ENCODE results near the gene TARBP1. TPM values are rescaled to one million over a fixed set of nuclear protein-coding genes. Genes with fewer than 3 reads are reported as not detected.

Gene TARBP1
- total RNA-seq, 1 experiment from 2014 or later = 38.1 TPM

- H3K9me3 Mint-ChIP-seq (ENCODE audit: low read depth, unreplicated experiment) = no peaks in the 10 kb centered on the region
- intact Hi-C loops (cut with micrococcal nuclease; ENCODE audit: unreplicated experiment) = no loop called here
- H3K4me3 Mint-ChIP-seq (ENCODE audit: low read depth, unreplicated experiment) = no peak overlapping the region
- CTCF ChIA-PET = no interaction called here
- H3K4me1 Mint-ChIP-seq (ENCODE audit: low read depth, unreplicated experiment) = peaks cover 17% of the 10 kb centered on the region
- no TSS peak for BruUV-seq (replicated peaks)
- no peak for DNase-seq
- peaks cover 17% of the 10 kb centered on the region for H3K36me3 Mint-ChIP-seq (ENCODE audit: insufficient read depth, unreplicated experiment)
- TF ChIP-seq CTCF (IDR thresholded peaks at IDR 0.05; ENCODE audit: unreplicated experiment) = no peak
- H3K27me3 Mint-ChIP-seq (ENCODE audit: unreplicated experiment) = peaks cover 24% of the 10 kb centered on the region
- H3K27ac Mint-ChIP-seq (ENCODE audit: unreplicated experiment) = no peak overlapping the region
Observed at GRCh38 chr1:234479866-234480265, 887 bp upstream of the TARBP1 start.

DNA sequence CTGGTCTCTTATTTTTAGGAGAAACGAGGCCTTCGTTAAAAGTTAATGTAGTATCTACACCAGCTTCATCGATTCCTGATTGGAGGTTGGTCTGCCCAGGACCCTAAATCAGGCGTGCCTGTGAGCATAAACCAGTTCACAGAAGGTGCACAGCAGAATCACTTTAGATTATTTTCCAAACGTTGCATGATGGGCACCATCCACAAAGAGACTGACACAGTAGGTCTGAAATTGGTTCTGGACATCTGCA is 256 bp upstream of the TARBP1 start:
- H3K36me3 Mint-ChIP-seq (ENCODE audit: insufficient read depth, unreplicated experiment) = peaks cover 17% of the 10 kb centered on the region
- H3K27me3 Mint-ChIP-seq (ENCODE audit: unreplicated experiment) = peaks cover 24% of the 10 kb centered on the region
- H3K9me3 Mint-ChIP-seq (ENCODE audit: low read depth, unreplicated experiment) = no peaks in the 10 kb centered on the region
- no TSS peak for BruUV-seq (replicated peaks)
- CTCF ChIA-PET = no interaction called here
- H3K4me3 Mint-ChIP-seq (ENCODE audit: low read depth, unreplicated experiment) = peak overlapping the region; percentile 71
- H3K4me1 Mint-ChIP-seq (ENCODE audit: low read depth, unreplicated experiment) = peaks cover 23% of the 10 kb centered on the region
- DNase-seq = no peak
- H3K27ac Mint-ChIP-seq (ENCODE audit: unreplicated experiment) = no peak overlapping the region
- no peak for TF ChIP-seq CTCF (IDR thresholded peaks at IDR 0.05; ENCODE audit: unreplicated experiment)
- intact Hi-C loops (cut with micrococcal nuclease; ENCODE audit: unreplicated experiment) = no loop called here

DNA sequence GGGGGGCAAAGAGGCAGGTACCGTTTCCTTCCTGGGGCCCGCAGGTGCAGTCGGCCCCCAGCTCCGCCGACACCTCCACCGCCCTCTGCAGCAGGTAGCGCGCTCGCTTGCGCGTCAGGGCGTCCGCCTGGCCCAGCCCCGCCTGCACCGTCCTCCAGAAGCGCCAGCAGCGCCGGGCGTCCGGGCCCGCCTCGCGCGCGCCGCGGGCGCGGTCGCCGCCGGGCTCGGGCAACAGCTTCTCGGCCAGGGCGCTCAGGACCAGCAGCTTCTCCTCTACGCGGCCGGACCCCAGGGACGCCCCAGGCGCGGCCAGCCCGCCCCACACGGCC is 863 bp downstream of the TARBP1 start:
- TF ChIP-seq CTCF (IDR thresholded peaks at IDR 0.05; ENCODE audit: unreplicated experiment) = no peak
- peaks cover 34% of the 10 kb centered on the region for H3K4me1 Mint-ChIP-seq (ENCODE audit: low read depth, unreplicated experiment)
- H3K4me3 Mint-ChIP-seq (ENCODE audit: low read depth, unreplicated experiment) = peak overlapping the region; percentile 71
- H3K9me3 Mint-ChIP-seq (ENCODE audit: low read depth, unreplicated experiment) = no peaks in the 10 kb centered on the region
- peaks cover 17% of the 10 kb centered on the region for H3K36me3 Mint-ChIP-seq (ENCODE audit: insufficient read depth, unreplicated experiment)
- peak; percentile 85 for DNase-seq
- CTCF ChIA-PET = interaction anchor here (0.6 to 1.2 kb wide), 3 partner anchors 9 to 168 kb away, joined by 3 to 12 read pairs (median 4); no protein-coding TSS in a partner anchor
- intact Hi-C loops (cut with micrococcal nuclease; ENCODE audit: unreplicated experiment) = no loop called here
- peaks cover 19% of the 10 kb centered on the region for H3K27me3 Mint-ChIP-seq (ENCODE audit: unreplicated experiment)
- H3K27ac Mint-ChIP-seq (ENCODE audit: unreplicated experiment) = peak overlapping the region; percentile 51
- no TSS peak for BruUV-seq (replicated peaks)

GRCh38 chr1:234477386-234478151 is 1.4 kb downstream of the TARBP1 start:
- no peak for DNase-seq
- intact Hi-C loops (cut with micrococcal nuclease; ENCODE audit: unreplicated experiment) = no loop called here
- Mint-ChIP-seq H3K4me3 (ENCODE audit: low read depth, unreplicated experiment) (peak overlapping the region; percentile 71), H3K4me1 (ENCODE audit: low read depth, unreplicated experiment) (peaks cover 34% of the 10 kb centered on the region), H3K27ac (ENCODE audit: unreplicated experiment) (peak overlapping the region; percentile 51), H3K9me3 (ENCODE audit: low read depth, unreplicated experiment) (no peaks in the 10 kb centered on the region), H3K27me3 (ENCODE audit: unreplicated experiment) (peaks cover 13% of the 10 kb centered on the region), H3K36me3 (ENCODE audit: insufficient read depth, unreplicated experiment) (peaks cover 17% of the 10 kb centered on the region)
- TSS peak; percentile 26 for BruUV-seq (replicated peaks)
- no peak for TF ChIP-seq CTCF (IDR thresholded peaks at IDR 0.05; ENCODE audit: unreplicated experiment)
- CTCF ChIA-PET = interaction anchor here (0.6 to 1.2 kb wide), 4 partner anchors 9 to 354 kb away, joined by 3 to 12 read pairs (median 4); no protein-coding TSS in a partner anchor
